ENCODE data around the gene COMP. TPM values are rescaled to one million over a fixed set of nuclear protein-coding genes. Genes with fewer than 3 reads are reported as not detected.
A peak's percentile ranks its signal among the peaks of the same experiment; 100 is the strongest.

COMP gene
- total and polyA plus RNA-seq, 2 experiments from 2014 or later: 0.09 to 0.46 TPM

GRCh38 chr19:18833849-18834643, 42.9 kb upstream of the COMP start:
- no peak for TF ChIP-seq CTCF (IDR thresholded peaks at IDR 0.05; ENCODE audit: low read depth, low read length)

GRCh38 chr19:18833141-18833476, 42.0 kb upstream of the COMP start:
- Histone ChIP-seq H3K9me3 (ENCODE audit: low read depth) (no peaks in the 10 kb centered on the region), H3K36me3 (no peaks in the 10 kb centered on the region), H3K27me3 (peaks cover 9% of the 10 kb centered on the region), H3K27ac (peak overlapping the region; percentile 69), H3K4me1 (ENCODE audit: low read depth) (peaks cover 19% of the 10 kb centered on the region), H3K4me3 (peak overlapping the region; percentile 89)
- DNase-seq (ENCODE audit: low read depth in 1 of 2, low spot score in 1 of 2): no peak
- TF ChIP-seq CTCF (IDR thresholded peaks at IDR 0.05; ENCODE audit: low read depth, low read length): no peak

More at GRCh38 chr19:18833849-18834643, 42.9 kb upstream of the COMP start:
- Histone ChIP-seq H3K27me3 (peaks cover 6% of the 10 kb centered on the region), H3K9me3 (ENCODE audit: low read depth) (no peaks in the 10 kb centered on the region), H3K27ac (no peak overlapping the region), H3K4me1 (ENCODE audit: low read depth) (peaks cover 19% of the 10 kb centered on the region), H3K4me3 (peak overlapping the region; percentile 89), H3K36me3 (no peaks in the 10 kb centered on the region)
- DNase-seq (ENCODE audit: low read depth in 1 of 2, low spot score in 1 of 2): no peak

GRCh38 chr19:18832306-18833140, 41.4 kb upstream of the COMP start:
- peak; percentile 28 for TF ChIP-seq CTCF (IDR thresholded peaks at IDR 0.05; ENCODE audit: low read depth, low read length)
- Histone ChIP-seq H3K4me1 (ENCODE audit: low read depth) (peaks cover 19% of the 10 kb centered on the region), H3K27ac (peak overlapping the region; percentile 91), H3K36me3 (no peaks in the 10 kb centered on the region), H3K4me3 (peak overlapping the region; percentile 89), H3K9me3 (ENCODE audit: low read depth) (no peaks in the 10 kb centered on the region), H3K27me3 (peaks cover 9% of the 10 kb centered on the region)
- DNase-seq (ENCODE audit: low read depth in 1 of 2, low spot score in 1 of 2): peak in 1 of 2 donors; percentile 45

- TF ChIP-seq CTCF (IDR thresholded peaks at IDR 0.05; ENCODE audit: low read depth, low read length): no peak
- Histone ChIP-seq H3K27me3 (peaks cover 9% of the 10 kb centered on the region), H3K4me1 (ENCODE audit: low read depth) (peaks cover 19% of the 10 kb centered on the region), H3K9me3 (ENCODE audit: low read depth) (no peaks in the 10 kb centered on the region), H3K27ac (peak within 1 kb of the TSS; percentile 91), H3K36me3 (no peaks in the 10 kb centered on the region), H3K4me3 (peak within 1 kb of the TSS; percentile 89)
- peak; percentile 94 to 97 for DNase-seq (ENCODE audit: low read depth in 1 of 2, low spot score in 1 of 2)
Observed at GRCh38 chr19:18831524-18832305, 40.6 kb upstream of the COMP start, which contains the start of gene UPF1. TSS of gene UPF1 (plus strand) at chr19:18831959. CDS start at chr19:18832210, 251 bp downstream.

GRCh38 chr19:18830488-18830887, 39.4 kb upstream of the COMP start:
- no peak for TF ChIP-seq CTCF (IDR thresholded peaks at IDR 0.05; ENCODE audit: low read depth, low read length)
- Histone ChIP-seq H3K27ac (no peak overlapping the region), H3K36me3 (no peaks in the 10 kb centered on the region), H3K9me3 (ENCODE audit: low read depth) (no peaks in the 10 kb centered on the region), H3K27me3 (peaks cover 9% of the 10 kb centered on the region), H3K4me3 (no peak overlapping the region), H3K4me1 (ENCODE audit: low read depth) (peaks cover 19% of the 10 kb centered on the region)
- no peak for DNase-seq (ENCODE audit: low read depth in 1 of 2, low spot score in 1 of 2)
